Keratinocyte (primary cell): ENCODE data around the gene WFIKKN1.

Source experiments
- CTCF ChIP-seq, 3 experiments: IDR thresholded peaks in 1 of 3; conservative IDR thresholded peaks in 1 of 3; optimal IDR thresholded peaks in 1 of 3; 2 replicates in 2 of 3; 3 replicates in 1 of 3; pipeline versions ENCODE3 to v1.5.1; 2011; ENCODE audit warnings: low read length in 3 of 3, mild to moderate bottlenecking in 3 of 3, moderate library complexity in 2 of 3, control low read depth in 1 of 3, inconsistent platforms in 1 of 3; ENCODE audit not compliant: insufficient read depth in 2 of 3; ENCODE audit errors: extremely low read depth in 1 of 3
- EZH2 ChIP-seq: IDR thresholded peaks from one replicate; pipeline ENCODE4 v1.6.1; 2012; ENCODE audit warnings: inconsistent platforms, mild to moderate bottlenecking, low read length, moderate library complexity

GRCh38 chr16:625977-626765 lies 4.6 kb upstream of the WFIKKN1 start:
- TF ChIP-seq CTCF (optimal IDR thresholded peaks at IDR 0.05 in 1 of 3, IDR thresholded peaks at IDR 0.05 in 1 of 3, conservative IDR thresholded peaks at IDR 0.05 in 1 of 3; ENCODE audit: extremely low read depth in 1 of 3, insufficient read depth in 2 of 3, low read length in 3 of 3) (no peak), EZH2 (no peak)
